GM12873 (cell line): Measurements from ENCODE around the gene KIF3A.

ENCODE experiments used
- TF ChIP-seq, protein P1 (sequence below): IDR thresholded peaks from 2 replicates; pipeline ENCODE4 v1.5.1; 2012; ENCODE audit warnings: low read depth, mild to moderate bottlenecking, moderate library complexity, low read length, control low read depth; ENCODE audit not compliant: insufficient read depth; ENCODE audit errors: missing control alignments

KIF3A gene

DNA sequence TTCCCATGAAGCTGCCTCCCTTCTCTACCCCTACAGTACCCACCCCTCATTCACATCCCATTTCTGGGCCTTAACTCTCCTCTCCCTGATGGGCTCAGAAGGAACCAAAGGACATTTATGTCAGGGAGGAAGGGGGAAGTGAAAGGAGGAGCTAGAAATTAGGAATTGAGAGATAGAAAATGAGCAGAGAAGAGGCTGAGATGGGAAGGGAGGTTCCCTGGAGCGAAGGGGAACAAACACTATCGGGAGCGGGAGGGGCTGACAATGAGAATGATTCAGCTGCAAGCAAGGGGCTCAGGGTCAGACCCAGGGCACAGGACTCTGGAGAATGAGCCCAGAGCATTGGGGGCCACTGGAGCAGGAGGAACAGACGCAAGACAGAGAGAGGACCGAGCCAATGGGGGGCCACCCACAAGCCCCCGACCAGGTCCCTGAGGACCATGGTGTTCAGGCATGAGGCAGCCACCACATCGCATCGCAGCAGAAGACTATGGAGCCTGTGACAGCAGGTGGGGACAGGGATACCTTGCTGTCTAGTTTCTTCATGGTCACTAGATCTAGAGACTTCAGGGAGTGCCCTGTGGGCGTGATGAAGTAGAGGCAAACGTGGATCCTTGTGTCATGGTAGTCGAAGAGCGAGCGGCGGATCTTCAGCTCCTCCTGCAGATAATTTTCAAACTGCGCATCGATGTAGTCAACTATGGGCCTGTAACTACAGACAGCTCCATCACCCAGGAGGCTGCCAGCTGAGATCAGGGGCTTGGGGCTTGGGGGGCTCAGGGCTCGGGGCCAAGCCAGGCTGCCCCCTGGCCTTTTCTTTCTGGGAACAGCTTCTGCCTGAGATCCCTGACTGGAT lies 26.1 kb upstream of the KIF3A start:
- TF ChIP-seq, protein P1, sequence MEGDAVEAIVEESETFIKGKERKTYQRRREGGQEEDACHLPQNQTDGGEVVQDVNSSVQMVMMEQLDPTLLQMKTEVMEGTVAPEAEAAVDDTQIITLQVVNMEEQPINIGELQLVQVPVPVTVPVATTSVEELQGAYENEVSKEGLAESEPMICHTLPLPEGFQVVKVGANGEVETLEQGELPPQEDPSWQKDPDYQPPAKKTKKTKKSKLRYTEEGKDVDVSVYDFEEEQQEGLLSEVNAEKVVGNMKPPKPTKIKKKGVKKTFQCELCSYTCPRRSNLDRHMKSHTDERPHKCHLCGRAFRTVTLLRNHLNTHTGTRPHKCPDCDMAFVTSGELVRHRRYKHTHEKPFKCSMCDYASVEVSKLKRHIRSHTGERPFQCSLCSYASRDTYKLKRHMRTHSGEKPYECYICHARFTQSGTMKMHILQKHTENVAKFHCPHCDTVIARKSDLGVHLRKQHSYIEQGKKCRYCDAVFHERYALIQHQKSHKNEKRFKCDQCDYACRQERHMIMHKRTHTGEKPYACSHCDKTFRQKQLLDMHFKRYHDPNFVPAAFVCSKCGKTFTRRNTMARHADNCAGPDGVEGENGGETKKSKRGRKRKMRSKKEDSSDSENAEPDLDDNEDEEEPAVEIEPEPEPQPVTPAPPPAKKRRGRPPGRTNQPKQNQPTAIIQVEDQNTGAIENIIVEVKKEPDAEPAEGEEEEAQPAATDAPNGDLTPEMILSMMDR: no peak

DNA sequence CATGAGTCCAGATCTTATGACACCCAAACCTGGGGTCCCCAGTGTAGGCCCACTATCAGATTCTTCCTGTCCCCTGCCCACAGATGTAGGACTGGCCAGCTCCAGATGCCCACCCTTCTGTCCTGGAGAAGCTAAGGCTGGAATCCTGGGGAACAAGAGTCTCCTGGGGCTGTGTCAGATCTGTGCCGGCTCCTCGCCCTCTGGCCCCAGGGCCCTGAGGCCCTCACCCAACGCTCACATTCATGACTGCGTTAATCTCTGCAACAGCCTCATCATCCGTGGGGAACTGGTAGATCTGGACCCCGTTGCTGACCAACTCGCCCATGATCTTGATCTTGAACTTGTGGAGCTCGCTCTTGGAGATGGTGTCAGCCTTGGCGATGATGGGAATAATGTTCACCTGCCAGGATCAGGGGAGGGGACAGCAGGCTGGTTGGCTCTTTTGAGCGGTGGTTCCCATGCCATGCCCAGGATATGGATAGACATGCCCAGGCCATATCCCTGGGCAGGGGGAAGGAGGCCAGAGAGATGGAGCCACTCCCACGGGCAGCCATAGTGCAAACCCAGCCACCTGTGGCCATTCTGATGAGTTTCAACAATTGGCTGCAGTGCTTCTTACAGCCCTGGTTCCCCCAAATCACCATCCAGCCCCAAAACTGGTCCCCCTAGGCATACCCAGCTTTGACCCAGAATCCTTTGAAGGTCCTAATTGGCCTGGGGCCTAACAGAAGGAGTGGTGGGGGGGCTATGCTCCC lies 25.1 kb upstream of the KIF3A start:
- TF ChIP-seq, protein P1: no peak

DNA sequence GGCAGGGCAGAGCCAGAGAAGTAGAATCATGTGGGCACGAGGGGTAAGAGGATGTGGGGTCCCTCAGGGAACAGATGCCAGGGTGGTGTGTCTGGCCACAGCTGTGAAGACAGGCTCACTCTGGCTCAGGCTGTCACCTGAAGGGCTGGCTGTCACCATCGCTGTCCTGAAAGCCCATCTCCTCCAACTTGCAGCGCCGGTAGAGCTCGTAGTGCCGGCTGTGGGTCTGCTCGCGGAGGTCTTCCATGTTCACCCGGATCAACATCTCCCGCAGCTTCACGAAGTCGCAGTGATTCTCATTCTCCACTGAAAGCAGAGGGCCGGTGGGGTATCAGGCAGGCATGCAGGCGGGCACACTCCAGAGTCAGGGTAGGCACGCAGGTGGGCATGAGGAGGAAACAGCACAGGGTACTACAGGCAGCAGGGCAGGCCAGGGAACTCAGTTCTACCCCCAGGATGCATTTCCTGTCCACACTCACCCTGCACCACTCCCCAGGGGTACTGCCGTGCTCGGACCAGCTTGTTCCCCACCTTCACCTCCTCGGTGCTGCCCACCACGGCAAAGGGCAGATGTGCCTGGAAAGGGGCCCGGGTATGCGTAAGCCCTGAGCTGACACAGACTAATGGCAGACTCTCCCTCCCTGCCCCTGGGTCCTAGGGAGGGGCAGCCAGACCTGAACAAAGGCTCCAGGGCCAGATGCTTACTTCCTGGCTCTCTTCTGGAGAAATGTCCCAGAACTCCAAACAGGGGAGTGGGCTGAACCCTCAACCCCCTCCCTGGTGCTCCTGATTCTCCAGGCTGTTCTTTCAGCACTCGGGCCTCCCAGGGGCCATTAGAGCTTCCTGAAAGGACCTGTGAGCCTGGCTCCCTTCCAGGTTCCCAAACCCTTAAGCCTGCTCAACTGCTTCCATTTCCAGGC lies 24.2 kb upstream of the KIF3A start:
- TF ChIP-seq, protein P1: no peak

DNA sequence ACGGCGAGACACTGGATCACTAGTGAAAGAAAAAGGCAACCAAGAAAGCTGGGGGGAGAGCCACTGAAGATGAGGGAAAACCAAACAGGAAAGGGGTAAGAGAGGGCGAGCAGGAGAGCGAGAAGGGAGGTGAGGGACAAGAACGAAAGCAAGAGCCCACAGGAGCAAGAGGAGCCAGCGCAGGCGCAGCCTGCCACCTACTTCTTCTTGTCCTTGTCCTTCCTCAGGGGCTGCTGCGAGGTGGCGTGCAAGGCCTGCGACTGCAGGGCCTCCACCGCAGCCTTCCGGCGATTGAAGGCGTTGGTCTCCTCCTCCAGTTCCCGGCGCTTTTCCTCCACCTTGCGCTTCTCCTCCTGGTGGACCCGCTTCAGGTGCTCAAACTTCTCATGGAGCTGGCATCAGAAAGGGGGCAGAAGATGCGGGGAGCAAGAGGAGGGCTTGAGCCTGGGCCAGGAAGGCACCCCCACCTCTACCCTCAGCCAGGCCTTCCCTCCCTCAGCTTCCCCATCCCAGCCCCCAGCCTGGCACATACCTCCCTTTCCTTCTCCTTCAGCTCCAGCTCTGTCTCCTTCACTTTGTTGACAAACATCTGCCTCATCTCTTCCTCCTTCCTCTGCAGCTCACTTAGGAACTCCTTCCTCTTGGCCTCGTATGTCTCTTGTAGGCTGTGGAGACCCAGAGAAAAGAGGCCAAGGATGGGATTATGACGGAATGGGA lies 23.4 kb upstream of the KIF3A start:
- TF ChIP-seq, protein P1: no peak

DNA sequence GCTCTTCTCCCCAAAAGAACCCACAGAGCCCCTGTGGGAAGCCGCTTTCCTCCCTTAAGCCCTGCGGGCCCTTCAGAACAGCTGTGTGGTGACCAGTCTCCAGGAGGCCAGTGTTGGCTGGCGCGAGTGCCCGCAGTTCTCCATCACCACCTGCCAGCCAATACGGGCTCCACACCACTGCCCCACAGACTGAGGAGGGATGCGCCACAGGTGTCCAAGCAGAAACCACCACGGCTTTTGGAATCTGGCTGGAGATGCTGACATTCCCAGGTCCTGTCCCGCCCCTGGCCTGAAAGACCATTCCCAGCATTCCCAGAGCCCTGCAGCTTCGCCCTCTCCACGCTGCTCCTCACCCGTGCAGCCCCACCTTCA lies 22.7 kb upstream of the KIF3A start:
- TF ChIP-seq, protein P1: no peak

DNA sequence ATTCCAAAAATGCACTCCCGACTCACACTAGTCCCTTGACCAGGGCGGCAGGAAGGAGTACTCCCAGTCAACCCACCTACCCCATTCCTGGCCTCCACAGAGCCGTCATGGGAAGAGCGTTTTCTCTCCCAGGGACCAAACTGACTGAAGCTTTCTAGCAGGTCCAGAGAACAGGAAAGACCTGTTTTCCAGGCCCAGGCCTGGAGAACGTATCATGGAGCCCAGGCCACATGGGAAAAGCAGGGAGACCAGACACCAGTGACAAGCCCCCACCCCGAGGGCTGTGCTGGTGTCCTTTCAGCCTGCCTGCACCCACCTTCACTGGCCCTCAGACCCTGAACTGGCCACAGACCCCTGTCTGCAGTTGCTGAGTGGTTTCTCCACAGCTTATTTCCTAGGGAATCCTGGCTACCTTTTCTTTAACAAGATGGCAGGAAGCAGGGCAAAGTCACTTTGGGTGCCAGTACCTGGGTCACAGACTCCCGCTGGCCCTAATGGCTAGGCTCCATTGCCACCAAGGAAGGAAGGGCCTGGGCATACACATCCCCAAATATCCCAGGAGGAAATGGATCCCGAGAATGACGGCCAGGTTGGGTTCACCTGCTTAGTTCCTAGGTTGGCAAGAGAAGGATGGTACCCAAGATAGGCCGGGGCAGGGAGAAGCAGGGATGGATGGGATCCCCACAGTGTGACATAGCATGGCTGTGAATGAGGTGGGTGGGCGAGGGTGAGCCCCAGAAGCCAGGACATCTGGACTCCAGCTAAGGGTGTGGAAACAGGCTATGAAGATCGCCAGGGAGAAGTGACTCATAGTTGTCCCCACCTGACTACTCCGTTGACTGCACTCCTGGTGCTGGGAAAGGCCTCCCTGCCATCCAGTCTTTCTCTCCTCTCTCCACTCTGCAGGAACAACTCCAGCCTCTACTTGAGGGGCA lies 22.0 kb upstream of the KIF3A start:
- TF ChIP-seq, protein P1: no peak
